MM.1S (cell line): Measurements from ENCODE around the gene E2F7.

Experiments used
- DNase-seq: peaks from one replicate; pipeline ENCODE4 v3.0.0-alpha.2; 2015
- H2AFZ ChIP-seq: fragments of 300-600 bp; sonication (generic); 2 replicates; pipeline ENCODE4 v1.6.0; 2016; ENCODE audit warnings: antibody characterized with exemption, low read length
- H3F3A ChIP-seq: fragments of 300-600 bp; sonication (generic); 2 replicates; pipeline ENCODE4 v1.6.1; 2016; ENCODE audit warnings: mild to moderate bottlenecking, antibody characterized with exemption, low read length, moderate library complexity, mixed read lengths; ENCODE audit not compliant: insufficient read depth
- H3K27ac ChIP-seq: fragments of 300-600 bp; sonication (generic); 2 replicates; pipeline ENCODE4 v1.5.1; 2016; ENCODE audit warnings: mild to moderate bottlenecking, low read length
- H3K27me3 ChIP-seq: fragments of 300-600 bp; sonication (generic); replicated peaks from 2 replicates; pipeline ENCODE4 v1.6.0; 2016; ENCODE audit warnings: low read length; ENCODE audit not compliant: insufficient read depth
- H3K36me3 ChIP-seq: fragments of 300-600 bp; sonication (generic); replicated peaks from 2 replicates; pipeline ENCODE4 v1.6.1; 2016; ENCODE audit warnings: mild to moderate bottlenecking, low read length, mixed read lengths; ENCODE audit not compliant: insufficient read depth
- H3K4me1 ChIP-seq: fragments of 300-600 bp; sonication (generic); 2 replicates; pipeline ENCODE4 v1.6.1; 2016; ENCODE audit warnings: low read length, mixed read lengths
- H3K4me2 ChIP-seq: fragments of 300-600 bp; sonication (generic); 2 replicates; pipeline ENCODE4 v1.6.0; 2016; ENCODE audit warnings: low read depth, low read length
- H3K4me3 ChIP-seq: fragments of 300-600 bp; sonication (generic); 2 replicates; pipeline ENCODE4 v1.5.1; 2016; ENCODE audit warnings: low read length, mixed read lengths
- H3K79me2 ChIP-seq: fragments of 300-600 bp; sonication (generic); 2 replicates; pipeline ENCODE4 v1.6.1; 2016; ENCODE audit warnings: mixed run types, low read length, mixed read lengths
- H3K9ac ChIP-seq: fragments of 300-600 bp; sonication (generic); 2 replicates; pipeline ENCODE4 v1.6.1; 2016; ENCODE audit warnings: low read length, mixed read lengths
- H3K9me2 ChIP-seq: fragments of 300-600 bp; sonication (generic); replicated peaks from 2 replicates; pipeline ENCODE4 v1.6.1; 2016; ENCODE audit warnings: mild to moderate bottlenecking, low read length, mixed read lengths; ENCODE audit not compliant: insufficient read depth
- H3K9me3 ChIP-seq: fragments of 300-600 bp; sonication (generic); replicated peaks from 2 replicates; pipeline ENCODE4 v1.6.1; 2016; ENCODE audit warnings: mild to moderate bottlenecking, low read length, mixed read lengths; ENCODE audit not compliant: insufficient read depth
- H4K20me1 ChIP-seq: fragments of 300-600 bp; sonication (generic); 2 replicates; pipeline ENCODE4 v1.6.1; 2016; ENCODE audit warnings: mild to moderate bottlenecking, low read length, moderate library complexity, mixed read lengths; ENCODE audit not compliant: insufficient read depth
- CTCF ChIP-seq: fragments of 300-600 bp; sonication (generic); IDR thresholded peaks from 2 replicates; pipeline ENCODE4 v1.5.1; 2016; ENCODE audit warnings: antibody characterized with exemption, low read length, mixed read lengths
- EZH2 ChIP-seq: fragments of 300-600 bp; sonication (generic); optimal IDR thresholded peaks from 2 replicates; pipeline ENCODE3; 2017; ENCODE audit warnings: low read depth, mild to moderate bottlenecking, antibody characterized with exemption, low read length, mixed read lengths
- EZH2phosphoT487 ChIP-seq: fragments of 300-600 bp; sonication (generic); IDR thresholded peaks from 2 replicates; pipeline ENCODE4 v1.6.1; 2018; ENCODE audit warnings: antibody characterized with exemption, low read length

E2F7 gene

DNA sequence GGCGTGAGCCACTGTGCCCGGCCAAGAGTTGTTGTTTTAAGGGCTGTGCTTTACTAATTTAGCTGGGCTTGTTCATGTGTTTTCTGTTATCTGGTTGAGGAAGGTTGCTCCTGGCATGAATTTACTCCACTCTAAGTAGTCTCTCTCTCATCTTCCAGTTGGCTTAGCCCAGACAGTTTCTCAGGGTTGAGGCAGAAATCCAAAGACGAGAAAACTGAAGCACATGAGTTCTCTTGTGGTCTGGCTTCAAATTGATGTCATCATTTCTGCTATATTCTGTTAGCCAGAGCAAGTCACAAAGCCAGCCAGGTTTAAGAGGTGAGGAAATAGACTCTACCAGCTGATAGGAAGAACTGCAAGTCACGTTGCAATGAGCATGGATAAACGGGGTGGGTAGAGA lies 57.9 kb downstream of the E2F7 start:
- no peaks in the 10 kb centered on the region for H3K9me2 ChIP-seq
- TF ChIP-seq EZH2, result no peak
- TF ChIP-seq EZH2phosphoT487, result no peak
- no peak for TF ChIP-seq CTCF
- H3K27me3 ChIP-seq, result no peaks in the 10 kb centered on the region
- no peak overlapping the region for H3K27ac ChIP-seq
- no peak overlapping the region for H3K9ac ChIP-seq
- no peak for DNase-seq
- H2AFZ ChIP-seq, result no peak overlapping the region
- no peaks in the 10 kb centered on the region for H3K36me3 ChIP-seq
- H3K9me3 ChIP-seq, result no peaks in the 10 kb centered on the region
- no peaks in the 10 kb centered on the region for H3K4me1 ChIP-seq
- H3K4me3 ChIP-seq, result no peak overlapping the region
- no peaks in the 10 kb centered on the region for H4K20me1 ChIP-seq
- no peak overlapping the region for H3K4me2 ChIP-seq
- H3K79me2 ChIP-seq, result no peaks in the 10 kb centered on the region
- no peaks in the 10 kb centered on the region for H3F3A ChIP-seq

DNA sequence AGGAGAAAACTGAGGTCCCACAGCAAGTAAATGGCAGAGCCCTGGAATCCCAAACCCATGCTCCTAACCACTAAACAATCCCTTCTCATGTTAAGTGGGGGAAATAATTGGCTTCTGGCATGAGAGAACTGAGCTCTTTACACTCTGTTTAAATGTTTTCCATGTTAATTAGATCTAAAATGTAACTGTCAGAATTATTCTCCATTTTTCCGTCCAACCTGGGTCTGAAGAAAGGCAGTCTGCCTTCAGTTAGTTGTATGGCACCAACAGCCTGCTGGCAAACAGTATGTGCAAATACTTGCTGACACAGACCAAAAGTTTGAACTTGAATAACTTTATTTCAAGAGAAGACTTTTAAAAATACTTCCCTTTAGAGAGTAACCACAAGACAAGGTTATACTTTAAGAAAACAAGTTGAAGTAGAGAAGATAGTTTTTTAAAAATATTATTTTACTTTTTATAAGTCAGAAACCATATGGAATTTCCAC lies 59.7 kb downstream of the E2F7 start:
- H3K4me2 ChIP-seq, result no peak overlapping the region
- no peak for DNase-seq
- H3K4me1 ChIP-seq, result no peaks in the 10 kb centered on the region
- no peaks in the 10 kb centered on the region for H3F3A ChIP-seq
- no peak overlapping the region for H2AFZ ChIP-seq
- no peaks in the 10 kb centered on the region for H3K9me2 ChIP-seq
- no peak overlapping the region for H3K27ac ChIP-seq
- H3K79me2 ChIP-seq, result no peaks in the 10 kb centered on the region
- no peaks in the 10 kb centered on the region for H3K9me3 ChIP-seq
- TF ChIP-seq EZH2phosphoT487, result no peak
- TF ChIP-seq EZH2, result no peak
- no peak for TF ChIP-seq CTCF
- H3K27me3 ChIP-seq, result no peaks in the 10 kb centered on the region
- no peak overlapping the region for H3K4me3 ChIP-seq
- no peaks in the 10 kb centered on the region for H3K36me3 ChIP-seq
- no peaks in the 10 kb centered on the region for H4K20me1 ChIP-seq
- no peak overlapping the region for H3K9ac ChIP-seq

DNA sequence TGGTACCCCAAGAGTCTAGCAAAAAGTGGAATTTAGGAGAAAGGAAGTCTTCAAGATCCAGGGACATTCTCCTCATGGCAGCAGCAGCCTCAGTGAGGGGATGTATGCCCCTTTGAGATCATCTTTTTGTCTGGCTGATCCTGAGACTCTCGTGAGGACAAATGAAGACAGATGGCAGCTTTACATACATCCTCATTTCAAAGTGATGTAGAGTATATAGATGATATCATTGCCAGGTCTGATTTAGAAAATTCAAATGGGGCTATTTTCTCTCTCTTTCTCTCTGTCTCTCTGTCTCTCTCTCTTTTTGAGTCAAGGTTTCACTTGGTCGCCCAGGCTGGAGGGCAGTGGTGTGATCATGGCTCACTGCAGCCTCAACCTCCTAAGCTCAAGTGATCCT lies 61.5 kb downstream of the E2F7 start:
- Histone ChIP-seq H3K9me3 (no peaks in the 10 kb centered on the region), H3K9me2 (no peaks in the 10 kb centered on the region), H3K4me3 (no peak overlapping the region), H3K4me2 (no peak overlapping the region), H3K27ac (no peak overlapping the region), H3K27me3 (no peaks in the 10 kb centered on the region), H3K4me1 (no peaks in the 10 kb centered on the region), H3K79me2 (no peaks in the 10 kb centered on the region), H3F3A (no peaks in the 10 kb centered on the region), H2AFZ (no peak overlapping the region), H3K9ac (no peak overlapping the region), H3K36me3 (no peaks in the 10 kb centered on the region), H4K20me1 (no peaks in the 10 kb centered on the region)
- no peak for DNase-seq
- no peak for TF ChIP-seq EZH2phosphoT487
- TF ChIP-seq CTCF, result no peak
- no peak for TF ChIP-seq EZH2
